Endothelial cell of coronary artery (primary cell): ENCODE data around the gene LLCFC1. TPM values are rescaled to one million over a fixed set of nuclear protein-coding genes. Genes with fewer than 3 reads are reported as not detected.

Experiments
- total RNA-seq: library from RNA; depleted of rRNA; stranded (reverse); fragments of >200 nt; gene quantifications from 2 replicates; pipeline ENCODE4 v1.2.3, GENCODE V29; 2014

Gene LLCFC1
- total RNA-seq: not detected in 2 replicates

GRCh38 chr7:142939226-142939910 is at the start of gene LLCFC1:
Gene LLCFC1 (plus strand): TSS chr7:142939484. CDS start chr7:142939622, 138 bp downstream.

GRCh38 chr7:142933624-142934023 is 5.7 kb upstream of the LLCFC1 start, which contains the start of gene TRPV5:
Gene TRPV5 (minus strand): TSS chr7:142933746. CDS start chr7:142933459, 287 bp downstream.

DNA sequence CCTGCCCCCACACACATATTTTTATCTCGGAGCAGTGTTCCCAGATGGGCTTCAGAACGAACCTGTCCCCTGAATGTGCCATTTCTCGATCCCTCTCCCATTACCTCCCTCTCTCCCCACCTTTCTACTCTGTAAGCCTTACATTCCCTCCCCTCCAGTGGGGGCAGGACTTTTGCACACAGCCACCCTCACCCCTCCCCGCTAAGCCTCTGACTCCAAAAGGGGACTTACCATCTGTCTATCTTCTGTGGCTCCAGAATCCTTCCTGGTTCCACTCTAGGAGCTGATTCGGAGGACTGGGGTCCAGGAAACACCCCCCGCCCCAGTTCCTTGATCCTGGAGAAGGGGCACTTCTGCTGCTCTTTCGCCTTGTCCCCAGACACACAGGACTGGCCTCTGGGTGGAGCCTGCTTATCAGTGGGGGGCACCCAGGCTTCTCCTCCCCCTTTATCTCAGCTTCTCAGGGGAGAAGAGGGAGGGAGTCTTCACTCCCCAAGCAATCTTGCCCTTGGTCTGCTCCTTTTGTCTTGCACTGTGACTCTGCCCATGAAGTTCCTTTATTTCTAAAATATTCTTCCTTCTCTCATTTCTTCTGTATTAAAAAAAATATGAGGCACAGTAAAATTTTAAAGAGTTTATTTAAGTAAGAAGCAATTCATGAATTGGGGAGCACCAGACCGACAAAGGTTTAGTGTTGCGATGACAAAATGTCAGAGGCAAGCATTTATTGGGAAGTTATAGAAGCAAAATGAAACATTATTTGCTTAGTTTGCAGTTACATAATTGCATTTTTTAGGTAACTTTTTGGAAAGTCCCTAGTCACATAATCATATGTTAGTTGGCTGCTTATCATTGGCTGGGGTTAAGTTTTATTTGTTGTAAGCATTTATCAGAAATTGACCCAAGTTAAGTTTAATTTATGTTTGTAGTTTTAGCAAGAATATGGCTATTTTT is 23.0 kb downstream of the LLCFC1 start, which contains the start of gene KEL:
Gene KEL, minus strand, starts transcription at position 391 of the 954 bp plus-strand sequence. Its CDS starts 157 bp downstream, at position 234.

Other genes with a start within 250 kb of the LLCFC1 start
- not detected in 2 replicates for gene PRSS1, start 190.0 kb upstream of the LLCFC1 start, total RNA-seq
- 2.0 TPM in 1 of 2 replicates, not detected in the other for gene PRSS2, start 168.5 kb upstream of the LLCFC1 start, total RNA-seq
- 0.36 and 3.4 TPM in 2 replicates for gene EPHB6, start 84.4 kb upstream of the LLCFC1 start, total RNA-seq
- gene TRPV6, start 53.7 kb upstream of the LLCFC1 start, total RNA-seq: not detected in 2 replicates
- gene TRPV5, start 5.7 kb upstream of the LLCFC1 start, total RNA-seq: not detected in 2 replicates
- under 0.01 TPM in 1 of 2 replicates, not detected in the other for gene KEL, start 22.9 kb downstream of the LLCFC1 start, total RNA-seq
- not detected in 2 replicates for gene OR9A2, start 87.6 kb downstream of the LLCFC1 start, total RNA-seq
- not detected in 2 replicates for gene OR6V1, start 112.9 kb downstream of the LLCFC1 start, total RNA-seq
- not detected in 2 replicates for gene PIP, start 192.6 kb downstream of the LLCFC1 start, total RNA-seq
- gene TAS2R39, start 243.9 kb downstream of the LLCFC1 start, total RNA-seq: not detected in 2 replicates